ENCODE data around the gene SYMPK.

The SYMPK gene

DNA sequence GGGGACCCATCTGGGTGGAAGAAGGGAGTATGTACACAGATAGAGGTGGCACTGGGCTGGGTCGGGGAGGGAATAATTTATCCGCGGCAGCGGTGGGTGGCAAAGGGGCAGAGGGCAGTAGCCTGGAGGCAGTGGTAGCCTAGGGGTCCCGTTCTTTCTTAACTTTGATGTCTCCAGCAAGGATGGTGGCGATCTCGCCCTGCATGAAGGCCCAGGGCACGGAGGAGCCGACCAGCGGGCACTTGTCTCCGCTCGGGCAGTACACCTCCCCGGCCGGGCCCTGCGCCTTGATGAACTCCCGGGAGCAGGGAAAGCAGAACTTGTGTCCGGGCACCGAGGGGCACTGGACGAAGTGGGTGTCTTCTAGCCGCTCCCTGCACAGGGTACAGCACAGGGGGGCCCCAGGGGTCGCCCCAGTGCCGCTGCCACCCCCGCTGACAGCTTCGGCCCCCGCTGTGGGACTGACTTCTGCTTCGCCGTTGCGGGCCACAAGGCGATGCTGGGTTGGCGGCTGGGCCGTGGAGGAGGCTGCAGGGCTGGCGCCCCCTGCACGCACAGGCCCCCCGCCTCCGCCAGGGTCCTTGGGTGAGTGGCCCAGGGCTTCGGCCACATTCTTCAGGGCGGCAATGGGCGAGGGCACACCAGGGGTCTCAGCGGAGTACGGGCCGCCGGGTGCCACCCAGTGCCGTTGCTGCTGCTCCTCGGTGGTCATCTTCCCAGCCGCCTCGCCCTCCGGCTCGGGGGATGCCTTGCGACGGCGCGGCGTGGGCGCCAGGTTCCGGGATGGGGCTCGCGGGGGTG, 21.1 kb upstream of the SYMPK start:
- H3K9me3 ChIP-seq (ENCODE audit: control insufficient read depth, insufficient read depth, low read length) = no peaks in the 10 kb centered on the region
- H3K4me1 ChIP-seq (ENCODE audit: control insufficient read depth, insufficient read depth, low read length) = peaks cover 20% of the 10 kb centered on the region
- H3K36me3 ChIP-seq (ENCODE audit: control insufficient read depth, insufficient read depth, low read length) = peaks cover 4% of the 10 kb centered on the region
- peak overlapping the region; percentile 85 for H3K4me3 ChIP-seq (ENCODE audit: low read depth, low read length)
- H3K27me3 ChIP-seq (ENCODE audit: control insufficient read depth, insufficient read depth, low read length) = no peaks in the 10 kb centered on the region
- no peak overlapping the region for H3K9ac ChIP-seq (ENCODE audit: low read depth, low read length)

DNA sequence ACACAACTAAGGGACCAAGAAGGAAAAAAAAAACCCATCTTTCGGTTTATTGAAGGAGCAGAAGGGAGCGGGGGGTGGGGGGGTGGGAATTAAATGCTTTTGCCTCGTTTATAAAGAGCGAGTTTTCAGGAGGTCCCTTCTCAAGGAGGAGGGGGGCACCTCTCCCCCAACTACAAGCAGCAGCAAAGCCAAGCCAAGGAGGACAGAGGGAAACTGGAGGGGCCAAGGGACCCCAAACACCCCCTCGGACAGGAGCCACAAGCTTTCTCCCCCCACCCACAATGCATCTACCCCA, 20.6 kb upstream of the SYMPK start:
- no peaks in the 10 kb centered on the region for H3K27me3 ChIP-seq (ENCODE audit: control insufficient read depth, insufficient read depth, low read length)
- H3K9me3 ChIP-seq (ENCODE audit: control insufficient read depth, insufficient read depth, low read length) = no peaks in the 10 kb centered on the region
- peaks cover 4% of the 10 kb centered on the region for H3K36me3 ChIP-seq (ENCODE audit: control insufficient read depth, insufficient read depth, low read length)
- no peak overlapping the region for H3K4me3 ChIP-seq (ENCODE audit: low read depth, low read length)
- no peak overlapping the region for H3K9ac ChIP-seq (ENCODE audit: low read depth, low read length)
- peaks cover 20% of the 10 kb centered on the region for H3K4me1 ChIP-seq (ENCODE audit: control insufficient read depth, insufficient read depth, low read length)

DNA sequence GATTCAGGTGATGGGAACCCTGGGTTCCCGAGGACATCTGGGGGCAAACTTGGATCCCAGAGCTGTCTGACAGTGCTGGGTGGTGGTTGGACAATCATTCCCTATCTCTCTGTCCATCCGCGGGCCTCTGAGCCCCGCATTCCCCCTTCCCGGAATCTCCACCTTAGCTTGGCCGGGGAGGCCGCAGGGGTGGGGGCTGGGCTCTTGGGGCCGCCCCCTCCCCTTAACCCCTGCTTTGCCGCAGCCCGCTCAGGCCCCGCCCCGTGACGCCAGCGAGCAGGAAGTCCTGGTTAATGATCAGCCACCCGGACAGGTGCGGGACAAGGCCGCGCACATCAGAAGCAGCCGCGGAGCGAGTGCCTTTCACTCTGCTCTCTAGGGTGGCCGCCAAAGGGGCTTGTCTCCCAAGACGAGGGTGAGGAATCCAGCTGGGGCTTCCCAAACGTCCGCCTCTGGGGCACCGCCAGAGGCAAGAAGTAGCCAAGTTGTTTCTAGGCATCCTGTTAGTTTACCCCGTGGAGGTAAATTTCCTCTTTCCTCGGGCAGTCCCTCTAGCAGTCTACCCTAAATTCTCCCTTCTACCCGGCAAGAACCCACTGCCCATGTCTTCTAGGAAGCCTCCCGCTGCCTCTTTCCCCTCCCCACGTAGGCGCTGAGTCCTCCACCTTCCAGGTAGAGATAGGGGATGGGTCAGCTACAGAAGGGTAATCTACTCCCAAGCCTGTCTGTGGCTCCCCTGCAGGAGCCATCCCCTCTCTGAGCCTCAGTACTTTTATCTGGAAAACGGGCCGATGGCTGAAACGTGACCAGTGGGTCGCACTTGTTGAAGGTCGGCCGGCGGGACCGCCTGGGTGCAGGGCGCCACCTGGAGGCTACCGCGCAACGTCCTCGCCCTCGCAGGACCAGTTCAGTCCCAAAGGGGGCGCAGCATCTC, 20.0 kb upstream of the SYMPK start:
- Histone ChIP-seq H3K27me3 (ENCODE audit: control insufficient read depth, insufficient read depth, low read length) (no peaks in the 10 kb centered on the region), H3K9me3 (ENCODE audit: control insufficient read depth, insufficient read depth, low read length) (no peaks in the 10 kb centered on the region), H3K4me3 (ENCODE audit: low read depth, low read length) (peak overlapping the region; percentile 67), H3K9ac (ENCODE audit: low read depth, low read length) (peak overlapping the region; percentile 88), H3K36me3 (ENCODE audit: control insufficient read depth, insufficient read depth, low read length) (peaks cover 4% of the 10 kb centered on the region), H3K4me1 (ENCODE audit: control insufficient read depth, insufficient read depth, low read length) (peaks cover 20% of the 10 kb centered on the region)

DNA sequence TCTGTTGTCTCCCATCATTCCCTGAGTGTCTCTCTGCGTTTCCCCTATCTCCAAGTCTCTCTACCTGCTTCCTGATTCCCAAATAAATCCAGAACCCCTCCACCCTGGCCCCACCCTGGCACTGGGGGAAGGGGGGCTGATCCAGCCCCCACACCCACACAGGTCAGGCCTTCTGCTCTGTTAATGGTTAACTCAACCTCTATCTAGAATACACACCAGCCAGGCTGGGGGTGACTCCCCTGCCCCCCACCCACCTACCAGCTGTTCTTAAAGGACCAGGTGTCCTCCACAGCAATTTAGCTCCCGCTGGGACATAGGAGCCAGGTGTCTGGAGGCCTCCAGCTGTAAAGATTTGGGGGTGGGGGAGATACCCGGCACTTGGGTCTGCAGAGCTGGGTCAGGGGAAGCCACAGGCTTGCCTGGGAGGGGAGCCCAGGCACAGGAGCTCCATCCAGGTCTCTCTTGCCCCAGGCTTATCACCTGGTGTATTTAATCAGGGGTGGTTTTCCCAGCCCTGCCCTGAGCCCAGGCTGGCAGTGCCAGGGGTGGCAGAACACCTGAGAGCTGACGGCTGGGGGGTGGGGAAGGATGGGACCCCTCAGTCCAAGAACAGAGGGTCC, 19.1 kb upstream of the SYMPK start:
- Histone ChIP-seq H3K4me3 (ENCODE audit: low read depth, low read length) (peak overlapping the region; percentile 67), H3K9me3 (ENCODE audit: control insufficient read depth, insufficient read depth, low read length) (no peaks in the 10 kb centered on the region), H3K4me1 (ENCODE audit: control insufficient read depth, insufficient read depth, low read length) (peaks cover 20% of the 10 kb centered on the region), H3K27me3 (ENCODE audit: control insufficient read depth, insufficient read depth, low read length) (no peaks in the 10 kb centered on the region), H3K9ac (ENCODE audit: low read depth, low read length) (peak overlapping the region; percentile 88), H3K36me3 (ENCODE audit: control insufficient read depth, insufficient read depth, low read length) (peaks cover 4% of the 10 kb centered on the region)

DNA sequence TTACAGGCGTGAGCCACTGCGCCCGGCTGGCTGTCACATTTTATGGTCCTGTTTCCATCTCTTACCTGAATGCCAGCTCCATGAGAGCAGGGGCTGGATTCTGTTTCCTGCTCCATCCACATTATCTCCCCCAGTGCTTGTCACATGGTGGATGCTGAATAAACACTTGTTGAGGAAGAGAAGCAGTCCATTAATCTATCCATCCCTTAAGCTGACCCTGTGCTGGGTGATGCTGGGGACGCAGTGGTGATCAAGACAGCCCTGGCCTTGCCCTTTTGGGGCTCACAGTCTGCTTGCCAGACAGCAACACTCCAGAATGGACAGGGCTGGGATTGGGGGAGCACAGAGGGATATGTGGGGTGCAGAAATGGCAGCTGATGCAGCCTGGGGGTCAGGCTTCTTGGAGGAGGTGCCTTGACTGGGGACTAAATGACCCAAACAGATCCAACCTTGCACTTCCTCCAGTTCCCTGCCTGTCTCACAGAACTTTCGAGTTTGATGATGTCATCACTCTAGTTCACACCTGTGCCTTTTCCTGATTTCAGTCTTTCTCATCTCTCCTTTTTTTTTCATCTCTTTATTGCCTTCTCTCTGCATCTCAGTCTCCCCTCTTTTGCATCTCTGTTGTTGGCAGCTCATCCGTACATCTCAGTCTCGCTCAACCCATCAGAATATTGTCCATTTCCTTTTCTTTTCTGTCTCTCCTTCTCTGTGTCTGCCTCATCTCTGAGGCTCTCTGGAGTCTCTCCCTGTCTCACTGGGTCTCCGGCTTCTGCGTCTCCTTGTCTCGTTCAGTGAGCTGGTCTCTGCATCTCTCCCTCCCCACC, 18.3 kb upstream of the SYMPK start:
- H3K4me3 ChIP-seq (ENCODE audit: low read depth, low read length) = peak overlapping the region; percentile 67

DNA sequence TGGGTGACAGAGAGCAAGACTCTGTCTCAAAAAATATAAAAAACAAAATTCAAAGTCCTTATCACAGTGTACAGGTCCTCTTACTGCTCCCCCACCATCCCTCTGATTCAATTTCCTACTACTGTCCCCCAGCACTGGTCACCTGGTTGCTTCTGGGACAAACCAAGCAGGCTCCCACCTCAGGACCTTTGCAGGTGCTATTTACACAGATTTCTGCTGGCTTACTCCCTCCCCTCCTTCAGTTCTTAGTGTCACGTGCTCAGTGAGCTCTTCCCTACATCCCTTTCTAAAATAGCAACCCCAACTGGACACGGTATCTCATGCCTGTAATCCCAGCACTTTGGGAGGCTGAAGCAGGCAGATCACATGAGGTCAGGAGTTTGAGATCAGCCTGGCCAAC, 17.0 kb upstream of the SYMPK start:
- H3K36me3 ChIP-seq (ENCODE audit: control insufficient read depth, insufficient read depth, low read length) = peaks cover 2% of the 10 kb centered on the region
- no peak overlapping the region for H3K4me3 ChIP-seq (ENCODE audit: low read depth, low read length)
- peaks cover 24% of the 10 kb centered on the region for H3K4me1 ChIP-seq (ENCODE audit: control insufficient read depth, insufficient read depth, low read length)
- no peaks in the 10 kb centered on the region for H3K9me3 ChIP-seq (ENCODE audit: control insufficient read depth, insufficient read depth, low read length)
- H3K27me3 ChIP-seq (ENCODE audit: control insufficient read depth, insufficient read depth, low read length) = no peaks in the 10 kb centered on the region
- no peak overlapping the region for H3K9ac ChIP-seq (ENCODE audit: low read depth, low read length)

More for the DNA sequence above, 18.3 kb upstream of the SYMPK start:
- Histone ChIP-seq H3K9ac (ENCODE audit: low read depth, low read length) (no peak overlapping the region), H3K27me3 (ENCODE audit: control insufficient read depth, insufficient read depth, low read length) (no peaks in the 10 kb centered on the region), H3K4me1 (ENCODE audit: control insufficient read depth, insufficient read depth, low read length) (peaks cover 21% of the 10 kb centered on the region), H3K36me3 (ENCODE audit: control insufficient read depth, insufficient read depth, low read length) (peaks cover 4% of the 10 kb centered on the region), H3K9me3 (ENCODE audit: control insufficient read depth, insufficient read depth, low read length) (no peaks in the 10 kb centered on the region)

DNA sequence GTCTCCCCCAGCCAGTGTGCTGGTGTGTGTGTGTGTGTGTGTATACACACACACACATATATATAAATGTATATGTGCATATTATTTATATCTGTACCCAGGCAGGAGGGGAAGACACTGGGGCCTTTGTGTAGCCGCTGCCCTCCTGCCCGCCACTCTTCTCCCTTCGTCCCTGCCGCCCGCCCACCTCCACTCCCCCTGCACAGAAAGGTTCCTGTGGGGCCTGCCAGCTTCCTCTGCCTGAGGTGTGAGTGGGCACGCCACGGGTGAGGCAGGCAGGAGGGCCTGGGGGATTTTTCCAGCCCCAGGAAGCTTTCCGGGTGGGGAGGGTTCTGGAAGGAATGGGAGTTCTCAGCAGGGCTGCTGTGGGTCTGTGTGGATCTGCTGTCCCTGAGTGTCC, 16.1 kb upstream of the SYMPK start:
- Histone ChIP-seq H3K27me3 (ENCODE audit: control insufficient read depth, insufficient read depth, low read length) (no peaks in the 10 kb centered on the region), H3K4me3 (ENCODE audit: low read depth, low read length) (no peak overlapping the region), H3K9ac (ENCODE audit: low read depth, low read length) (no peak overlapping the region), H3K4me1 (ENCODE audit: control insufficient read depth, insufficient read depth, low read length) (peaks cover 23% of the 10 kb centered on the region), H3K9me3 (ENCODE audit: control insufficient read depth, insufficient read depth, low read length) (no peaks in the 10 kb centered on the region), H3K36me3 (ENCODE audit: control insufficient read depth, insufficient read depth, low read length) (no peaks in the 10 kb centered on the region)

DNA sequence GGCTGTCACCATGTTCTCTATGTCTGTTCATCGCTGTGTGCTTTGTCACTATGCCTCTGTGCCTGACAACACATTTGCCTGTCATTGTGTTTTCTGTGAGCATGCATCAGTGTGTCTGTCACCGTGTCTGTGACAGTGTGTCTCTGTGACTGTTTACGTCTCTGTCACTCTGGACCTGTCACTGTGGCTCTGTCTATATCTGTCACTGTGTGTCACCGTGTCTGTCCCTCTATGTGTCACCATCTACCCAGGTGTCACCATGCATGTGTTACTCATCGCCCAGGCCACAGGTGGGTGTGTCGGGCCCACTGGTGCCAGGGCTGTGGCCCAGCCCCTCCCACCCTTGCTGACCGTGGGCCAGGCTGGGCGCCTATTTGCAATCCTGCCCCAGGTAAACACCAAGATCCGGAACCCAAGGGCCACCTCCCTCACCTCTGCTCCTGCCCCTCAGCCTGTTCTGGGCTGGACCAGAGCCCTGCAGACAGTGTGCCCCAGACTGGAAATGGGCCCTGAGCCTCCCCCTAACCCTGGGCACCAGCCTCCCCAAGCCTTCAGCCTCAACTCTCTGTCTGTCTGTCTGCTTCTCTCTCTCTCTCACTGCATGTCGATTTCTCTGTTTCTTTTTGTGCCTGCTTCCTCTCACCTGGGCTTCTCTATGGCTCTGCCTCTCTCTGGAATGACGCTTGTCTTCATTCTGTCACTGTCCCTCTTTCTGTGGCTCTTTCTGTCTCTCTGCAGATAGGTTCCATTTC, 15.3 kb upstream of the SYMPK start:
- peaks cover 19% of the 10 kb centered on the region for H3K4me1 ChIP-seq (ENCODE audit: control insufficient read depth, insufficient read depth, low read length)
- no peak overlapping the region for H3K9ac ChIP-seq (ENCODE audit: low read depth, low read length)

DNA sequence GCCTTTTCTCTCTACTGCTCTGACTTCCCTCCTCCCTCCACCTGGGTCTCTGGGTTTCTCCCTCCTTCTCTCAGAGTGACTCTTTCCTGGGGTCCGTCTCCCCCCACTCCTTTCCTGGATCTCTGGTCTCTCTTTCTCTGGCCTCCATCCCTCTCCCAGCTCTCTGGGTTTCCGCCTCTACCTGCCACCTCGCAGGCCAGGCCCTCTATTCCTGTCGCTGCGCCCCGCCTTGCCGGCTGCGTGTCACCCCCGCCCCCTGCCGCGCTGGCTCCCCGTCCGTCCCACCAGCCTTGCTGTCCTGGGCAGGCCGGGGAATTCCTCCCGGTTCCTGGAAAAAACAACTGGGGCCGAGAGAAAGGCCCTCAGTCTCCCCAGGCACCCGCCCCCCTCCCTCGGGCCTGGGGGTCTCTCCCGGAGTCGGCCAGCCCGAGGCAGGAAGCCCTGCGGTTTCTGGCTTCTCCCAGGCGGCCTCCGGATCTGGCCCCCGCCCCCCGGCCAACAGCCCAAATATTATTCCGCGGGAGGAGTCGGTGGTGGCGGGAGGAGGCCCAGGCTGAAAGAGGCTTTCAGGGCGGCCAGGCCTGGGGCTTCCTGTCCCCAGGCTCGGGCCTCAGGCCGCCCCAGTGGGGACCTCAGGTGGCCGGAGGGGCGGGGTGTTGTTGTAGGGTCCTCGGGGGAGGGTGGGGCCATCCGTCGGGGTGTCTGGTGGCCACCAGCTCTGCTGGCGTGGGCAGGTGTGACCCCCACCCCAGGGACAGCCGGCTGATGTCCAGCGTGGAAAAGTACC, 13.7 kb upstream of the SYMPK start:
- peak overlapping the region; percentile 43 for H3K4me3 ChIP-seq (ENCODE audit: low read depth, low read length)
- H3K27me3 ChIP-seq (ENCODE audit: control insufficient read depth, insufficient read depth, low read length) = no peaks in the 10 kb centered on the region
- peak overlapping the region; percentile 32 for H3K9ac ChIP-seq (ENCODE audit: low read depth, low read length)

More for the DNA sequence above, 15.3 kb upstream of the SYMPK start:
- Histone ChIP-seq H3K27me3 (ENCODE audit: control insufficient read depth, insufficient read depth, low read length) (no peaks in the 10 kb centered on the region), H3K9me3 (ENCODE audit: control insufficient read depth, insufficient read depth, low read length) (no peaks in the 10 kb centered on the region), H3K36me3 (ENCODE audit: control insufficient read depth, insufficient read depth, low read length) (peaks cover under 1% of the 10 kb centered on the region), H3K4me3 (ENCODE audit: low read depth, low read length) (no peak overlapping the region)

DNA sequence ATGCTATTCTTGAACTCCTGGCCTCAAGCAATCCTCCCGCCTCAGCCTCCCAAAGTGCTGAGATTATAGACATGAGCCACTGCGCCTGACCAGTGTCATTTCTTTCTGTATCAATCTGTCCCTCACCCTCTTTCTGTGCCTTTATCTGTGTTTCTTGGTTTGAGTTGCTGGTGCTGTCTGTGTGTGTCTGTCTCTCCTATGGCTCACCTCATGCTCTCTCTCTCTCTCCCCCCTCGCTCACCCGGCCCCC, 13.1 kb upstream of the SYMPK start:
- peaks cover 9% of the 10 kb centered on the region for H3K36me3 ChIP-seq (ENCODE audit: control insufficient read depth, insufficient read depth, low read length)
- H3K9me3 ChIP-seq (ENCODE audit: control insufficient read depth, insufficient read depth, low read length) = no peaks in the 10 kb centered on the region
- H3K4me1 ChIP-seq (ENCODE audit: control insufficient read depth, insufficient read depth, low read length) = peaks cover 6% of the 10 kb centered on the region
- H3K9ac ChIP-seq (ENCODE audit: low read depth, low read length) = peak overlapping the region; percentile 32
- H3K27me3 ChIP-seq (ENCODE audit: control insufficient read depth, insufficient read depth, low read length) = no peaks in the 10 kb centered on the region
- peak overlapping the region; percentile 43 for H3K4me3 ChIP-seq (ENCODE audit: low read depth, low read length)

More for the DNA sequence above, 13.7 kb upstream of the SYMPK start:
- H3K4me1 ChIP-seq (ENCODE audit: control insufficient read depth, insufficient read depth, low read length) = peaks cover 12% of the 10 kb centered on the region
- peaks cover 9% of the 10 kb centered on the region for H3K36me3 ChIP-seq (ENCODE audit: control insufficient read depth, insufficient read depth, low read length)
- no peaks in the 10 kb centered on the region for H3K9me3 ChIP-seq (ENCODE audit: control insufficient read depth, insufficient read depth, low read length)
